HG02884 (cell line): ENCODE results near the gene ROBO1.

ENCODE experiments used
- ATAC-seq: cut with Tn5 transposase; IDR thresholded peaks from one replicate; pipeline ENCODE4 v1.9.1; 2021; ENCODE audit warnings: mild to moderate bottlenecking, moderate library complexity; ENCODE audit not compliant: unreplicated experiment

Gene ROBO1

DNA sequence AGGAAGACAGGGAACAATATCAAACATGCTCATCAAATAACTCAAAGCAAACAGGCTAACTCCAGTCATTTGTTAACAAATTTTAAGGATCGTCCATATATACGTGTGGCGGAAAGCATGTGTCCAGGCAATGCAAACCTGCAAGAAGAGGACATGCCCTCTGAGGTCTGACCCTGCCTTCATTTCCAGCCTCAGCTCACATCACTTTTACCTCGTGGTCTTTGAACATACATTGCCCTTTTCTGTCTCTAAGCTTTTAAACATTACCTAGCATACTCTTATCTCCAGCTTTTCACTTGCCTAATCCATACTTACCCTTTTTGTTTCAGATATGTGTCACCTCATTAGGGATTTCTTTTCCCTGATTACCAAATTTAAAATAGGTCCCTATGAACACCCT lies 944.4 kb downstream of the ROBO1 start:
- ATAC-seq, result no peak

DNA sequence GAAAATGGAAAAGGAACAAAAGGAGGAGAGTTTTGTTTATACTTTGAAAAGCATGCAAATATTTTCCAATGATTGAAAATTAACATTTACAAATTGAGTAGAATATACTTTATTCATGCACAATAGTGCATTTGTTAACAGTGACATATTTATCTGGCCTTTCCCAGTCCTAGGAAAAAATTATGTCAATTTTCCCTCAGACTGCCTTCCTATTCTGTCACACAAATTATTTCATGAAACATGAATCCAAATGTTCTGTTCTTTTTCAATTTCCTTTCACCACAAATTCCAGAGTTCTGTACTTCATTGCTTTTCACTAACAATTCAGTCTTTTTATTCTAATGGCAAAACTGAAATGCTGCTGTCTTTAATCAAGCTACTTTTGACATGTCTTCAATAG lies 945.1 kb downstream of the ROBO1 start:
- ATAC-seq, result no peak

- no peak for ATAC-seq
These were observed 947.3 kb downstream of the ROBO1 start for GRCh38 chr3:78820542-78820941.

- ATAC-seq, result no peak
These were observed 949.4 kb downstream of the ROBO1 start for GRCh38 chr3:78818161-78818985.

DNA sequence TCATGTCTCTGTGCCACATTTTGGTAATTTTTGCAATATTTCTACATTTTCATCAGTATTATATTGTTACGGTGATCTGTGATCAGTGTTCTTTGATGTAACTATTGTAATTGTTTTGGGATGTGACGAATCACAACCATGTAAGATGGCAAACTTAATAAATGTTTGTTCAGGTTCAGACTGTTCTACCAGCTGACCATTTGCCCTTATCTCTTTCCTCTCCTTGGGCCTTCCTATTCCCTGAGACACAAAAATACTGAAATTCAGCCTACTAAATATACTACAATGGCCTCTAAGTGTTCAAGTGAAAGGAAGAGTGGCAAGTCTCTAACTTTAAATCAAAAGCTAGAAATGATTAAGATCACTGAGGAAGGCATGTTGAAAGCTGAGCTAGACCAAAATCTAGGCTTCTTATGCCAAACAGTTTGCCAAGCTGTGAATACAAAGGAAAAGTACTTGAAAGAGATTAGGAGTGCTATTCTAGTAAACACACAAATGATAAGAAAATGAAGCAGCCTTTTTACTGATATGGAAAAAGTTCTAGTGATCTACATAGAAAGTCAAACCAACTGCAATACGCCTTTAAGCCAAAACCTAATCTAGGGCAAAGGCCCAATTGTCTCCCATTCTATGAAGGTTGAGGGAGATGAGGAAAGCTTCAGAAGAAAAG lies 952.8 kb downstream of the ROBO1 start:
- no peak for ATAC-seq

- ATAC-seq, result no peak
These were observed 955.6 kb downstream of the ROBO1 start for GRCh38 chr3:78812166-78812565.

- no peak for ATAC-seq
These were observed 957.8 kb downstream of the ROBO1 start for GRCh38 chr3:78809966-78810365.

DNA sequence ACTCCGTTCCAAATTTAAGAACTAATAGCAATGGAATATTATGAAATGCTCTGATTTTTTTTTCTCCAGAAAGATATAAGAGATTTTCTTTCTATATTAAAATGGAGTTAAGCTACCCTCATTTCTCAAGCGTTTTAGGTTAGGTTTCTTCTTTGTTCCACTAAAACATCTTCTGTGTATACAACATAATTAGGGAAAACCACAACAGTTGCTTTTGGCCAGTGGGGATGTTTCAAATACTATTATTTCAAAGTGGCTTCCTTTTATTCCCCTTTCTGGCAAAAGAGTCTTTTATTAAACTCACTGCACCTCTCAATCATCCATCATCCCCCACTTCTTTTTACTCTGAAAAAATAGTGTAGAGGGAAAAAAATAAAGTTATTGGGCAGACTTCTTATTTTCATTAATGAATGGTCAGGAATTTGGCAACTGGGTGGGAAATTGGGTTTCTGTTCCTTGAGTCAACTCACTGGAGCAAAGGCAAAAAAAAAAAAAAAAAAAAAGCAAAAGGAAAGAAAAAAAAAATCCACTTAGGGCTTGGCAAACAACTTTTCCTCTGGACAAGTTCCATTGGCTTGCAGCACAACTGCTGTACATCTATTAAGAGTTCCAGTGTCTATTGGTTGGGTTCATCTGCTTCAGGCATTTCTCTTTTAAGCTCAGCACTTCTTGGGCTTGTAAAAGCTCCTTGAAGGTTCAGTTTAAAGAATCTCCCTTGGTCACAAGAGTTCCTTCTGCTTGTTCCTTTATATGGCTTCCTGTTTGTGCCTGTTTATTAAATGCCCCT lies 963.4 kb downstream of the ROBO1 start:
- ATAC-seq, result no peak

- ATAC-seq, result no peak
These were observed 965.3 kb downstream of the ROBO1 start for GRCh38 chr3:78802562-78802930.

DNA sequence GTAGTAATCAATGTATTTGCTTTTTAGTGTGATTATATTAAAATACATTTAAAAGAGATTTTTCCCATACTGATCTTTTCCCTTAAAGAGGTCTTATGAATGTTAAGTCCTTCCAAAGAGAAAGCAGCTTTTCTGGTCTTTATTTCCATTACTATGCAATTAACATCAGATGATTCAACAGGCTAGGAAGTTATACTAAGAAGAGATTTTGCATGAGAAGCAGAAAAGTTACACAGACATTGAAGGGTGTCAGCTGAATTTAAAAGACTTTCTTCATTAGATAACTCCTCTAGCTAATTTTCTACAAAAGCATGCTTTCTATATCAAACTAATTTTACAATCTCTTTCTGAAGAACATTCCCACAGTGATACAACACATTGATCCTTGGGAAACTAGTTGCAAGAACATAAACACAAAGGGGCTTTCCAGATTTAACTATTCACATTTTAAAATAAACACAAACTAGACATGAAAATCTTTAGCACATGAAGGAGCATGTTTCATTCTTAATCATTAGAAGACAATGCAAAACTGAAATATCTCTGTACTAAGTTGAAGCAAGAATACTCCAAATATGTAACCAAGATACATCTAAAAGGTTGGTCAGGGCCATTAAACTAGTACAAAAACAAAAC lies 965.8 kb downstream of the ROBO1 start:
- ATAC-seq, result no peak

- ATAC-seq, result no peak
These were observed 968.1 kb downstream of the ROBO1 start for GRCh38 chr3:78799681-78800080.

GRCh38 chr3:78798266-78798832 lies 969.4 kb downstream of the ROBO1 start:
- no peak for ATAC-seq

GRCh38 chr3:78794431-78794830 lies 973.4 kb downstream of the ROBO1 start:
- ATAC-seq, result no peak

- no peak for ATAC-seq
These were observed 975.1 kb downstream of the ROBO1 start for GRCh38 chr3:78792733-78793132.

DNA sequence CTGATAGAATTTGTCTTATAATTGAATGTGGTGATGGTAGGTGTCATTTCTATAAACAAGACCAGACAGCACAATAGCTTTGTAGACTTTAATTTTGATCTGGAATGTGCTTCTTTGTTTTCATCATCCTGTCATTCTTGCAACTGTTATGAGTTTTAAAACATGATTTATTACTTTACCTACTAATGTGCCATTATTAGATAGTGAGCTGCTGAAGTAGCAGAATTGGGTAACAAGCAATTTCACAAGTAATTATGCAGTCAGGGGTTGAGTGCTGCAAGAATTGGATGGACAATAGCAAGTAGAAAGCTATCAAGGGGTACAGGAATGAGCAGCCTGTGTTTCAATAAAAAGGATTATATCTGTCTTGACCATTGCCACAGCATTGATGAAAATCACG lies 975.6 kb downstream of the ROBO1 start:
- ATAC-seq, result no peak

- ATAC-seq, result no peak
These were observed 976.0 kb downstream of the ROBO1 start for GRCh38 chr3:78791753-78792152.

- ATAC-seq, result no peak
These were observed 979.0 kb downstream of the ROBO1 start for GRCh38 chr3:78788839-78789238.

DNA sequence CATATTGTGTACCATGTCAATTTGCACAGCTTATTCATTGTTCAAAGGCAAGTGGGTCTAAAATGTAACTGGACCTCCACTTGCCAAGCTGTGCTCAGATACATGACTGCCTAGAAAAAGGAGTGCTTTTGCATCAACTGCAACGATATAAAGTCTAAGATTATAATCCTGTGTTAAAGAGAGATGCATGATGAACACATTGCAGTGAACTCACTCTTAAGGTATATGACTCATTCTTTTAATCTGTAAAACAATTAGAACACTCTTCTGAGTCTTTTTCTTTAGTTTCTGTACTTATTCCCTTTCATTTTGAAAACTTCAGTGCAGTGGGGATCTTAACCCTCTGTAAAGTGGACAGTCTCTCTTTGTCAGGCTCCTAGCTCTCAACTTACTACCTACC lies 982.8 kb downstream of the ROBO1 start:
- no peak for ATAC-seq

DNA sequence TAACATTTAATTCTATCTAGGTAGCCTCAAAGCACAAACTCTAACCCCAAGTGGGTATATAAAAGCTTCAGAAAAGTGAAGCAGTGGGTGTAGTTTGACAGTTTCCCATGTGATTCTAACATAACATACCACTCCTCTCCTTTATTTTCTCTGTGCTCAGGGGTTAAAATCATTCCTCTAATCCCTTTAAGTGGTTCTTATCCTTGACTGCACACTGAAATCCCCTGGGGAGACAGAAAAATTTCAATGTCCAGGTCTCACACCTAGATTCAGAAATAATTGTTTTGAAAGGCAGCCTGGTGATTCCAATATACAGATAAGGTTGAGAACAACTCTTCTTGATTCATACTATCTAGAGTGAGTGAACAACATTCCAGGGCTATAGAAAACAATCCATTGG lies 986.4 kb downstream of the ROBO1 start:
- ATAC-seq, result no peak

GRCh38 chr3:78765671-78766485 lies 1001.9 kb downstream of the ROBO1 start:
- no peak for ATAC-seq
